ENCODE results near the gene NF2. TPM values are rescaled to one million over a fixed set of nuclear protein-coding genes. Genes with fewer than 3 reads are reported as not detected.

NF2 gene
- total RNA-seq, 1 experiment from 2014 or later = 92.4 TPM

- ChIA-PET POLR2A (no interaction called here), CTCF (interaction anchor here (0.5 kb wide), 1 partner anchor 32 kb away, joined by 4 read pairs; no protein-coding TSS in a partner anchor)
- no TSS peak for BruUV-seq (replicated peaks)
- Mint-ChIP-seq H3K27ac (ENCODE audit: low read depth, unreplicated experiment) (no peak overlapping the region), H3K4me3 (ENCODE audit: unreplicated experiment) (no peak overlapping the region), H3K4me1 (ENCODE audit: insufficient read depth, unreplicated experiment) (no peaks in the 10 kb centered on the region), H3K9me3 (ENCODE audit: unreplicated experiment) (no peaks in the 10 kb centered on the region), H3K36me3 (ENCODE audit: insufficient read depth, unreplicated experiment) (peaks cover 11% of the 10 kb centered on the region), H3K27me3 (ENCODE audit: insufficient read depth, unreplicated experiment) (no peaks in the 10 kb centered on the region)
- intact Hi-C loops (cut with micrococcal nuclease) = loop anchor here (5.0 kb wide), 2 partner anchors 304 to 384 kb away; no protein-coding TSS in a partner anchor
- TF ChIP-seq CTCF (IDR thresholded peaks at IDR 0.05; ENCODE audit: unreplicated experiment) = no peak
- no peak for DNase-seq (ENCODE audit: unreplicated experiment)
These were observed 99.6 kb downstream of the NF2 start for GRCh38 chr22:29702931-29703501.

- Mint-ChIP-seq H3K36me3 (ENCODE audit: insufficient read depth, unreplicated experiment) (peaks cover 4% of the 10 kb centered on the region), H3K27ac (ENCODE audit: low read depth, unreplicated experiment) (no peak overlapping the region), H3K4me3 (ENCODE audit: unreplicated experiment) (no peak overlapping the region), H3K9me3 (ENCODE audit: unreplicated experiment) (no peaks in the 10 kb centered on the region), H3K27me3 (ENCODE audit: insufficient read depth, unreplicated experiment) (no peaks in the 10 kb centered on the region), H3K4me1 (ENCODE audit: insufficient read depth, unreplicated experiment) (no peaks in the 10 kb centered on the region)
- ChIA-PET CTCF (no interaction called here), POLR2A (no interaction called here)
- intact Hi-C loops (cut with micrococcal nuclease) = loop anchor here (5.0 kb wide), 2 partner anchors 304 to 384 kb away; no protein-coding TSS in a partner anchor
- TF ChIP-seq CTCF (IDR thresholded peaks at IDR 0.05; ENCODE audit: unreplicated experiment) = no peak
- no TSS peak for BruUV-seq (replicated peaks)
- DNase-seq (ENCODE audit: unreplicated experiment) = no peak
These were observed 100.2 kb downstream of the NF2 start for GRCh38 chr22:29703569-29704195.

- BruUV-seq (replicated peaks) = no TSS peak
- Mint-ChIP-seq H3K4me1 (ENCODE audit: insufficient read depth, unreplicated experiment) (no peaks in the 10 kb centered on the region), H3K36me3 (ENCODE audit: insufficient read depth, unreplicated experiment) (no peaks in the 10 kb centered on the region), H3K27me3 (ENCODE audit: insufficient read depth, unreplicated experiment) (no peaks in the 10 kb centered on the region), H3K9me3 (ENCODE audit: unreplicated experiment) (no peaks in the 10 kb centered on the region), H3K27ac (ENCODE audit: low read depth, unreplicated experiment) (no peak overlapping the region), H3K4me3 (ENCODE audit: unreplicated experiment) (no peak overlapping the region)
- intact Hi-C loops (cut with micrococcal nuclease) = loop anchor here (5.0 kb wide), 2 partner anchors 303 to 383 kb away; no protein-coding TSS in a partner anchor
- ChIA-PET POLR2A (interaction anchor here (0.6 kb wide), 1 partner anchor 82 kb away, joined by 4 read pairs; no protein-coding TSS in a partner anchor), CTCF (interaction anchor here (0.6 kb wide), 1 partner anchor 15 kb away, joined by 3 read pairs; no protein-coding TSS in a partner anchor)
- no peak for TF ChIP-seq CTCF (IDR thresholded peaks at IDR 0.05; ENCODE audit: unreplicated experiment)
- DNase-seq (ENCODE audit: unreplicated experiment) = no peak
These were observed 101.3 kb downstream of the NF2 start for GRCh38 chr22:29704528-29705285.

- intact Hi-C loops (cut with micrococcal nuclease) = no loop called here
- BruUV-seq (replicated peaks) = no TSS peak
- H3K27ac Mint-ChIP-seq (ENCODE audit: low read depth, unreplicated experiment) = no peak overlapping the region
- ChIA-PET POLR2A (no interaction called here), CTCF (interaction anchor here (0.6 kb wide), 2 partner anchors 11 to 16 kb away, joined by 3 read pairs; no protein-coding TSS in a partner anchor)
- no peaks in the 10 kb centered on the region for H3K4me1 Mint-ChIP-seq (ENCODE audit: insufficient read depth, unreplicated experiment)
- H3K36me3 Mint-ChIP-seq (ENCODE audit: insufficient read depth, unreplicated experiment) = no peaks in the 10 kb centered on the region
- H3K9me3 Mint-ChIP-seq (ENCODE audit: unreplicated experiment) = no peaks in the 10 kb centered on the region
- no peaks in the 10 kb centered on the region for H3K27me3 Mint-ChIP-seq (ENCODE audit: insufficient read depth, unreplicated experiment)
- no peak for TF ChIP-seq CTCF (IDR thresholded peaks at IDR 0.05; ENCODE audit: unreplicated experiment)
- H3K4me3 Mint-ChIP-seq (ENCODE audit: unreplicated experiment) = no peak overlapping the region
- DNase-seq (ENCODE audit: unreplicated experiment) = no peak
These were observed 102.2 kb downstream of the NF2 start for GRCh38 chr22:29705651-29706050.

Data from MCF 10A (cell line).